ENCODE measurements around the gene TTC21A. TPM values are rescaled to one million over a fixed set of nuclear protein-coding genes. Genes with fewer than 3 reads are reported as not detected.

Gene TTC21A
- total and polyA plus RNA-seq, 3 donors from 2014 or later = 74.3 to 266 (median 101) TPM

DNA sequence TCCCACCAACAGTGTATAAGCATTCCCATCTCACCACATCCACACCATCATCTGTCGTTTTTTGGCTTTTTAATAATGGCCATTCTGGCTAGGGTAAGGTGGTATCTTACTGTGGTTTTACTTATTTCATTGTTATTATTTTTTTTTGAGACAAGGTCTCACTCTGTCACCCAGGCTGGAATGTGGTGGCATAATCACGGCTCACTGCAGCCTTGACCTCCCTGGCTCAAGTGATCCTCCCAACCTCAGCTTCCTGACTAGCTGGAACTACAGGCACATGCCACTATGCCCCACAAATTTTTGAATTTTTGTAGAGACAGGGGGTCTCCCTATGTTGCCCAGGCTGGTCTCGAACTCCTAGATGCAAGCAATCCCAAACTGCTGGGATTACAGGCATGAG, 56.9 kb downstream of the TTC21A start:
- Histone ChIP-seq H3K27me3 (no peaks in the 10 kb centered on the region), H3K4me1 (no peaks in the 10 kb centered on the region), H3K36me3 (ENCODE audit: low read depth, missing control alignments) (no peaks in the 10 kb centered on the region), H3K27ac (no peak overlapping the region), H3K9me3 (no peaks in the 10 kb centered on the region), H3K4me3 (no peak overlapping the region)
- no peak for TF ChIP-seq POLR2A (IDR thresholded peaks at IDR 0.05)
- TF ChIP-seq, protein P1, sequence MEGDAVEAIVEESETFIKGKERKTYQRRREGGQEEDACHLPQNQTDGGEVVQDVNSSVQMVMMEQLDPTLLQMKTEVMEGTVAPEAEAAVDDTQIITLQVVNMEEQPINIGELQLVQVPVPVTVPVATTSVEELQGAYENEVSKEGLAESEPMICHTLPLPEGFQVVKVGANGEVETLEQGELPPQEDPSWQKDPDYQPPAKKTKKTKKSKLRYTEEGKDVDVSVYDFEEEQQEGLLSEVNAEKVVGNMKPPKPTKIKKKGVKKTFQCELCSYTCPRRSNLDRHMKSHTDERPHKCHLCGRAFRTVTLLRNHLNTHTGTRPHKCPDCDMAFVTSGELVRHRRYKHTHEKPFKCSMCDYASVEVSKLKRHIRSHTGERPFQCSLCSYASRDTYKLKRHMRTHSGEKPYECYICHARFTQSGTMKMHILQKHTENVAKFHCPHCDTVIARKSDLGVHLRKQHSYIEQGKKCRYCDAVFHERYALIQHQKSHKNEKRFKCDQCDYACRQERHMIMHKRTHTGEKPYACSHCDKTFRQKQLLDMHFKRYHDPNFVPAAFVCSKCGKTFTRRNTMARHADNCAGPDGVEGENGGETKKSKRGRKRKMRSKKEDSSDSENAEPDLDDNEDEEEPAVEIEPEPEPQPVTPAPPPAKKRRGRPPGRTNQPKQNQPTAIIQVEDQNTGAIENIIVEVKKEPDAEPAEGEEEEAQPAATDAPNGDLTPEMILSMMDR (IDR thresholded peaks at IDR 0.05) = no peak
- no peak for DNase-seq
- WGBS, 2 donors = 85 to 91% methylated on average over 3 of the region's 3 CpGs
- intact Hi-C loops (cut with DNase I; ENCODE audit: low total_unique reads) = no loop called here

DNA sequence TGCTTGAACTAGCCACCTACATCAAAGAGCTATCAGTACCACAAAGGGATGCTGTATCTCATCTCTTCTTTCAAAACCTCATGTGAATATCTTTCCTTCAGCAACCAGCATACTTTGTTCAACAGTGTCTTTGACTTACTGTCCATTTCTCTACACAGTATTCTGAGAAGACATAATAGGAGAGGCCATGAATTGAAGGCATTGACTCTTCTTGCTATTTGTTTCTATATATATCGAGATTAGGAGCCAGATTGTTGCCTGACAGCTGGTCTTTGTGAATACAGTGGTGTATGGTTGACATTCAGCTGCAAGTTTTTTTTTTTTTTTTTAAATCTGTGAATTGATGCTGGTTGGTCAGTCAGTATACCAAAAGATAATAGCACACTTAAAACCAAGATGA, 58.0 kb downstream of the TTC21A start:
- no peak overlapping the region for H3K4me3 ChIP-seq
- TF ChIP-seq, protein P1 (IDR thresholded peaks at IDR 0.05) = no peak
- TF ChIP-seq POLR2A (IDR thresholded peaks at IDR 0.05) = no peak
- no peaks in the 10 kb centered on the region for H3K4me1 ChIP-seq
- intact Hi-C loops (cut with DNase I; ENCODE audit: low total_unique reads) = no loop called here
- 68 to 78% methylated on average over 1 of the region's 1 CpG for WGBS, 2 donors
- H3K9me3 ChIP-seq = no peaks in the 10 kb centered on the region
- H3K27me3 ChIP-seq = no peaks in the 10 kb centered on the region
- no peaks in the 10 kb centered on the region for H3K36me3 ChIP-seq (ENCODE audit: low read depth, missing control alignments)
- no peak for DNase-seq
- no peak overlapping the region for H3K27ac ChIP-seq

DNA sequence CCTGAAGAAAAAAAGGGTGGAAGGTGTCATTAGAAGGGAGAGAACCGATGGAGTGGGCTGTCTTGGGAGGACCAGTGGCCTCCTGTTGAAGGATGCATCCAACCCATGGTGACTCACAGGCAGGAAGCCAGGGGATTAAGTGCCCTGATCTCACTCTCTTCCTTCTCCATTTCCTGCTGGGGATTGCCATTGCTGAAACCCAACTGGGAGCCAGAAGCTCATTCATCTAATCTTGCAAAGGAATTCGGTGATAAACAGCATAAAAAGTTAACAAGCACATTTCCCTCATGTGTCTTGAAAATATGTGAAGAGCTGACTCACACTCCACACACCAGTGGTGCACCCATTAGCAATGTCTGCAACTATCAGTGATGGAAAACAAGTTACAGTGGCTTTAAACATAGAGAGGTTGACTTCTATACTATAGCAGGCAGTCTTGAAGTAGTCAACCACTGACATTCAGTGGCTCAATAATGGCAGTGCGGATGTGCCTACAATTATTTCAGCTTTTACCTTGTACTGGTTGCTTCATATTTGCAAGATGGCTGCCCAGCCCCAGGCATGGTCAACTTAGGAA, 58.7 kb downstream of the TTC21A start:
- intact Hi-C loops (cut with DNase I; ENCODE audit: low total_unique reads) = no loop called here
- WGBS, 2 donors = 70% methylated on average over 3 of the region's 3 CpGs
- no peaks in the 10 kb centered on the region for H3K27me3 ChIP-seq
- no peaks in the 10 kb centered on the region for H3K9me3 ChIP-seq
- H3K27ac ChIP-seq = no peak overlapping the region
- no peaks in the 10 kb centered on the region for H3K4me1 ChIP-seq
- H3K36me3 ChIP-seq (ENCODE audit: low read depth, missing control alignments) = no peaks in the 10 kb centered on the region
- no peak overlapping the region for H3K4me3 ChIP-seq
- TF ChIP-seq POLR2A (IDR thresholded peaks at IDR 0.05) = no peak
- TF ChIP-seq, protein P1 (IDR thresholded peaks at IDR 0.05) = no peak
- DNase-seq = no peak

DNA sequence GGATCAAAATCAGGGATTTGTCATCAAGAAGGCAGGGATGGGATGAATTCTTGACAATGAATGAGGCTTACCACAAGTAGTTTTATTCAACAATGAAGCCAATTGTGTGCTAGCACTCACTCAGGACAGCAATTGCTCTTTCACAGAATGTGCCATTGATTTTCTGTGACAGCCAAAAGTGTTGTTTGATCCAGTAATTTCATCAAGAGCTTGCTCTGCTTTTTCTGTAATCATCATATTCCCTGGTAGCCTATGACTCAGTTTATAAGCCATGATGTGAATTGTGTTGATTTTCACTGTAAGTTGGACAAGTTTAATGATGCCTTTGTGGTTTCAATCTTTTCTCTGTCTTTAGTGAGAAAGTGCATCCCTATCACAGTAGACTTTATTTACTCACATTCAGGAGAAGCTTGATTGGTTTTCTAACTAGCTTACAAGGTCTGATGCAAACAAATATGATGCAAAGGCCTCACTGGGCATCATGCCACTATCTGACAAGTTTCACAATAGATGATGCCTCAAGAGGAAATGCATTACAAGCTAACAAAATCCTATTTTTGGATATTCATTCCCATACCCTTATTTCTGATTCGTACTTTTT, 59.6 kb downstream of the TTC21A start:
- DNase-seq = no peak
- H3K4me1 ChIP-seq = no peaks in the 10 kb centered on the region
- 78 to 92% methylated on average over 1 of the region's 1 CpG for WGBS, 2 donors
- intact Hi-C loops (cut with DNase I; ENCODE audit: low total_unique reads) = no loop called here
- H3K4me3 ChIP-seq = no peak overlapping the region
- TF ChIP-seq POLR2A (IDR thresholded peaks at IDR 0.05) = no peak
- TF ChIP-seq, protein P1 (IDR thresholded peaks at IDR 0.05) = no peak
- no peak overlapping the region for H3K27ac ChIP-seq
- no peaks in the 10 kb centered on the region for H3K9me3 ChIP-seq
- H3K27me3 ChIP-seq = no peaks in the 10 kb centered on the region
- H3K36me3 ChIP-seq (ENCODE audit: low read depth, missing control alignments) = no peaks in the 10 kb centered on the region
